Adrenal gland (tissue), 5 donors: ENCODE results near the gene MSRB3.

Experiments
- CTCF ChIP-seq, 6 experiments: fragments of 450-650 bp in 4 of 6; fragments of 200-600 bp in 2 of 6; sonication (generic) in 1 of 6; IDR thresholded peaks; 1 replicate in 5 of 6; 2 replicates in 1 of 6; pipeline versions ENCODE4 v1.5.1 to v1.8.0; 2016 to 2021; ENCODE audit warnings: antibody characterized with exemption in 6 of 6, mild to moderate bottlenecking in 2 of 6, moderate library complexity in 1 of 6
- POLR2A ChIP-seq, 2 donors: fragments of 450-650 bp; IDR thresholded peaks; one replicate each; pipeline ENCODE4 v1.6.1; 2017; ENCODE audit warnings: antibody characterized with exemption in 2 of 2, mild to moderate bottlenecking in 2 of 2, moderate library complexity in 1 of 2
- donor health status: DM: no; HTN: no; CAD: no.

GRCh38 chr12:65335021-65335714 lies 56.7 kb downstream of the MSRB3 start:
- TF ChIP-seq POLR2A (IDR thresholded peaks at IDR 0.05) (no peak), CTCF (IDR thresholded peaks at IDR 0.05) (no peak)
